ENCODE measurements around the gene FAM229B. TPM values are rescaled to one million over a fixed set of nuclear protein-coding genes. Genes with fewer than 3 reads are reported as not detected.

Gene FAM229B
- polyA plus RNA-seq, 1 experiment: 26.8 TPM

GRCh38 chr6:112113431-112113830 lies 26.0 kb downstream of the FAM229B start:
- TF ChIP-seq, protein P1, sequence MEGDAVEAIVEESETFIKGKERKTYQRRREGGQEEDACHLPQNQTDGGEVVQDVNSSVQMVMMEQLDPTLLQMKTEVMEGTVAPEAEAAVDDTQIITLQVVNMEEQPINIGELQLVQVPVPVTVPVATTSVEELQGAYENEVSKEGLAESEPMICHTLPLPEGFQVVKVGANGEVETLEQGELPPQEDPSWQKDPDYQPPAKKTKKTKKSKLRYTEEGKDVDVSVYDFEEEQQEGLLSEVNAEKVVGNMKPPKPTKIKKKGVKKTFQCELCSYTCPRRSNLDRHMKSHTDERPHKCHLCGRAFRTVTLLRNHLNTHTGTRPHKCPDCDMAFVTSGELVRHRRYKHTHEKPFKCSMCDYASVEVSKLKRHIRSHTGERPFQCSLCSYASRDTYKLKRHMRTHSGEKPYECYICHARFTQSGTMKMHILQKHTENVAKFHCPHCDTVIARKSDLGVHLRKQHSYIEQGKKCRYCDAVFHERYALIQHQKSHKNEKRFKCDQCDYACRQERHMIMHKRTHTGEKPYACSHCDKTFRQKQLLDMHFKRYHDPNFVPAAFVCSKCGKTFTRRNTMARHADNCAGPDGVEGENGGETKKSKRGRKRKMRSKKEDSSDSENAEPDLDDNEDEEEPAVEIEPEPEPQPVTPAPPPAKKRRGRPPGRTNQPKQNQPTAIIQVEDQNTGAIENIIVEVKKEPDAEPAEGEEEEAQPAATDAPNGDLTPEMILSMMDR (IDR thresholded peaks at IDR 0.05; ENCODE audit: insufficient read depth, low read depth, low read length): no peak
- POLR2A ChIA-PET: no interaction called here
- CTCF ChIA-PET: interaction anchor here (1.0 kb wide), 1 partner anchor 64 kb away, joined by 3 read pairs; no protein-coding TSS in a partner anchor
- Histone ChIP-seq H3K4me3 (ENCODE audit: low read depth, low read length) (no peak overlapping the region), H3K36me3 (ENCODE audit: control insufficient read depth, insufficient read depth, low read length) (peaks cover 17% of the 10 kb centered on the region), H3K27me3 (ENCODE audit: control insufficient read depth, insufficient read depth, low read length) (no peaks in the 10 kb centered on the region)
- DNase-seq (ENCODE audit: low read depth): no peak

DNA sequence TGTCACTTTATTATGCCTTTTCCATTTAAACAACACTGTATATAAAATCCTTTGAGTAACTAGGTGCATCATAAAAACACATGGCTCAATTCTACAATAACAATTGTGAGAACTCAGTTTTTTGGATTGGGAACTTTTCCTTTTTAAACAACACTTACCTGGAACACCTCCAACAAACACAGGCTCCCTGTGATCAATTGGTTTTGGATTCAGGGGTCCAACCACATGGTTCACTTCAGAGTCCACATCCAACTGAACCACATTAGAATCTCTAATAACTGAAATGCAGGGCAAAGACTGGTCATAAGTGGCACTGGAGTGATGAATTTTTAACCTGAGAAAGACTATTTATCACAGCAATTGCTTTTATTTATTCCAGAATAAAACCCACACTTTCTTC lies 26.5 kb downstream of the FAM229B start:
- DNase-seq (ENCODE audit: low read depth): no peak

DNA sequence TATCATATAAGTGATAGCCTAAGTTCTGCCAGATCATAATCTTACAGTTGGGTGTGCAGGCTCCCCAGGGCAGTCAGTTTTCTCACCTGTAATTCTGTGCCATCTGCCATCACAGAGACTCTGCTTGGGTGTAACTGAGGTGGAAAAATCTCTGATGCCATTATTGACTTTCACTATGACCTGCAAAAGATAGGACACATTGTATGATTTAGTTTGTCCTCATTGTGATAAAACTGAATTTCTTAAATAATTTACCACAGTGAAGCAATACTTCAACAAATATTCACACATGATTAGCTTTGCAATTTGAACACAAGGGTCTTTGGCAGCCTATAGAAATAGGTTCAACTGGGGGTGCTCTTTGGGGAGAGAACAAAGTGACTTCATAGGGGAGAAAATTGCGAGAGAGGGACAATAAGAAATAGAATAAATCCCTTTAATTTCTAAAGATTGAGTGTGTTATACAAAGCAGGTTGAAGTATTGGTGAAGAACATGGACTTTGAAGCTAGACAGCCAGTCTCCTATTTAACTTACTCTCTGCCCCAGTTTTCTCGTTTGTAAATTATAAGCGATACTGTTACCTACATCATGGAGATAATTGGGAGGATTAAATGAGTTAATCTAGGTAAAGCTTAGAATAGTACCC lies 27.3 kb downstream of the FAM229B start:
- H3K36me3 ChIP-seq (ENCODE audit: control insufficient read depth, insufficient read depth, low read length): peaks cover 19% of the 10 kb centered on the region
- no peak for DNase-seq (ENCODE audit: low read depth)
- POLR2A ChIA-PET: no interaction called here
- CTCF ChIA-PET: no interaction called here
- TF ChIP-seq, protein P1 (IDR thresholded peaks at IDR 0.05; ENCODE audit: insufficient read depth, low read depth, low read length): no peak
- H3K4me3 ChIP-seq (ENCODE audit: low read depth, low read length): no peak overlapping the region
- no peaks in the 10 kb centered on the region for H3K27me3 ChIP-seq (ENCODE audit: control insufficient read depth, insufficient read depth, low read length)

More for the DNA sequence above, 26.5 kb downstream of the FAM229B start:
- H3K27me3 ChIP-seq (ENCODE audit: control insufficient read depth, insufficient read depth, low read length): no peaks in the 10 kb centered on the region
- POLR2A ChIA-PET: no interaction called here
- H3K36me3 ChIP-seq (ENCODE audit: control insufficient read depth, insufficient read depth, low read length): peaks cover 18% of the 10 kb centered on the region
- TF ChIP-seq, protein P1 (IDR thresholded peaks at IDR 0.05; ENCODE audit: insufficient read depth, low read depth, low read length): no peak
- no peak overlapping the region for H3K4me3 ChIP-seq (ENCODE audit: low read depth, low read length)
- CTCF ChIA-PET: no interaction called here

- no peak overlapping the region for H3K4me3 ChIP-seq (ENCODE audit: low read depth, low read length)
- CTCF ChIA-PET: no interaction called here
- no peaks in the 10 kb centered on the region for H3K27me3 ChIP-seq (ENCODE audit: control insufficient read depth, insufficient read depth, low read length)
- TF ChIP-seq, protein P1 (IDR thresholded peaks at IDR 0.05; ENCODE audit: insufficient read depth, low read depth, low read length): no peak
- peaks cover 20% of the 10 kb centered on the region for H3K36me3 ChIP-seq (ENCODE audit: control insufficient read depth, insufficient read depth, low read length)
- no peak for DNase-seq (ENCODE audit: low read depth)
- POLR2A ChIA-PET: no interaction called here
These were observed 28.8 kb downstream of the FAM229B start for GRCh38 chr6:112116221-112116620.

- TF ChIP-seq, protein P1 (IDR thresholded peaks at IDR 0.05; ENCODE audit: insufficient read depth, low read depth, low read length): no peak
- ChIA-PET POLR2A (no interaction called here), CTCF (interaction anchor here (0.6 to 1.2 kb wide), 2 partner anchors 30 to 1154 kb away, joined by 3 read pairs; partner anchors contain the start of genes FAM229B and TUBE1)
- Histone ChIP-seq H3K36me3 (ENCODE audit: control insufficient read depth, insufficient read depth, low read length) (peaks cover 13% of the 10 kb centered on the region), H3K27me3 (ENCODE audit: control insufficient read depth, insufficient read depth, low read length) (no peaks in the 10 kb centered on the region), H3K4me3 (ENCODE audit: low read depth, low read length) (no peak overlapping the region)
- DNase-seq (ENCODE audit: low read depth): no peak
These were observed 30.2 kb downstream of the FAM229B start for GRCh38 chr6:112117554-112117953.

Measured in BJ (cell line).